G401 (cell line): Measurements from ENCODE around the gene FRMD8. TPM values are rescaled to one million over a fixed set of nuclear protein-coding genes. Genes with fewer than 3 reads are reported as not detected.

Source experiments
- DNase-seq: peaks from one replicate; pipeline ENCODE4 v3.0.0-alpha.2; 2015; ENCODE audit warnings: low spot score
- in situ Hi-C: cut with HindIII; loops from 2 replicates; pipeline ENCODE4 v1.10.0; 2016; ENCODE audit warnings: low sequenced_read_pairs, mixed read lengths
- total RNA-seq: library from RNA; depleted of rRNA; stranded (reverse); fragments of >200 nt; shearing (Covaris generic); gene quantifications from 2 replicates; pipeline ENCODE4 v1.2.3, GENCODE V29; 2014

FRMD8 gene
- total RNA-seq, 1 experiment from 2014 or later, result 31.1 TPM

DNA sequence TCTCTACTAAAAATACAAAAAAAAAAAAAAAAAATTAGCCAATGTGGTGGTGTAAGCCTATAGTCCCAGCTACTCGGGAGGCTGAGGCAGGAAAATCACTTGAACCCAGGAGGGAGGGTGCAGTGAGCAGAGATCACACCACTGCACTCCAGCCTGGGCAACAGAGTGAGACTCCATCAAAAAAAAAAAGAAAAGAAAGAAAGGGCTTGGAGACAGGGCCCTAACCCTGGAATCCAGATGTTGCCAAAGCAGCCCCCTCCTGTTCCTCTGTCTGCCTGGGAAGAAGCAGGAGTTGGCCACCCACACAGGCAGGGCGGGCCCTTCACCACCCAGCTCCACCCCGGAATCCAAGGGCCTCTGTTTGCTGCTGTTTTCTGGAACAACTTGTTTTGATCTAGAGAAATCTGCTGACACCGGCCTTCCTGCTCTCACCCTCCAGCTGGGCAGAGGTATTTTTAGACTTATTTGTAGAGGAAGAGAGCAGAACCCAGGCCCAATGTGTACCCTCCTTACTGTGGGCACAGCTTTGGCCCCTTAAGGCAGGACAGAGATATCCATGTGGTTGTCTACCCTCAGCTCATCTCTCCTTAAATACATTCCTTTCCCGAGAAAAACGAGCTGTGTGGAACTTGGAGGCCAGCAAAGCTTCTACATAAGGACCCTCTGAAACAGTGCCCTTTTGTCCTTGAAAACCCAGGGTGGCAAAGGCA is 33.5 kb downstream of the FRMD8 start:
- in situ Hi-C loops, result no loop called here
- peak; percentile 81 for DNase-seq

- no peak for DNase-seq
- in situ Hi-C loops, result no loop called here
Measured at GRCh38 chr11:65420506-65420905, 34.1 kb downstream of the FRMD8 start.

DNA sequence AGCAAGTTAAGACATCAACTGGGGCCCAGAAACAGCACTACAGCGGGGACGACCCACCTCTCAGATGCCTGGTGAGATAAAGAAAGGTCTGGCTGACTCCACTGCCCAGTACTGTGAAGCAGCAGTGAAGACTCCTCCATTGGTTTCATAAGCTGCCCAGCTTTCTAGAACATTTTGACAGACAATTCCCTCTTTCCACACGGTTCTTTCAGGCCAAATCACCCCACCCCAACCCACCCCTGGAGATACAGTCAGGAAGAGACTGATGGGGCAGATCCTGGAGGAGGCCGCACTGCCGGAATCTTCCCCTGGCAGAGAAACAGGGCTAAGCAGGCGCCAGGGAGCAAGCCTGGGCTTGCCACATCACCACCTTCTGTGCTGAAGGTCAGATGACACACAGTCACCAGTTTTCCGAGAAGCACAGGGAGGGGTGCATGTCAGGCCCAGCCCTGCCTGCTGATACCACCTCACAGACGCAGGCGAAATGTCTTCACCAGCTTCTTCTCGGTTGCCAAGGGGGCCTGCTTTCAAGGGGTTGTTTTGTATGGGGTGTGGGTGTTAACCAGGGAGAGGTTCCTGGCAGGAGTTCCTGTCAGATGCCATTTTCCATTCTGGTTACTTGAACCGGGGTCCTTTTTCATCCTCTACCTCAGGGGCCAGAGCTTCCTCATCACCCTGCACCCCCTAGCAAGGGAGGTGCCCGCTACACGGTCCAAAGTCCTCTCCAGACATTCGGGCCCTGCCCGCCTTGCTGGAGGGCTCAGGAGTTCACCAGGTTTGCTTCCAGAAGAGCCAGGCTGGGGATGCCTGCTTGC is 34.7 kb downstream of the FRMD8 start:
- in situ Hi-C loops, result no loop called here
- peak; percentile 95 for DNase-seq

DNA sequence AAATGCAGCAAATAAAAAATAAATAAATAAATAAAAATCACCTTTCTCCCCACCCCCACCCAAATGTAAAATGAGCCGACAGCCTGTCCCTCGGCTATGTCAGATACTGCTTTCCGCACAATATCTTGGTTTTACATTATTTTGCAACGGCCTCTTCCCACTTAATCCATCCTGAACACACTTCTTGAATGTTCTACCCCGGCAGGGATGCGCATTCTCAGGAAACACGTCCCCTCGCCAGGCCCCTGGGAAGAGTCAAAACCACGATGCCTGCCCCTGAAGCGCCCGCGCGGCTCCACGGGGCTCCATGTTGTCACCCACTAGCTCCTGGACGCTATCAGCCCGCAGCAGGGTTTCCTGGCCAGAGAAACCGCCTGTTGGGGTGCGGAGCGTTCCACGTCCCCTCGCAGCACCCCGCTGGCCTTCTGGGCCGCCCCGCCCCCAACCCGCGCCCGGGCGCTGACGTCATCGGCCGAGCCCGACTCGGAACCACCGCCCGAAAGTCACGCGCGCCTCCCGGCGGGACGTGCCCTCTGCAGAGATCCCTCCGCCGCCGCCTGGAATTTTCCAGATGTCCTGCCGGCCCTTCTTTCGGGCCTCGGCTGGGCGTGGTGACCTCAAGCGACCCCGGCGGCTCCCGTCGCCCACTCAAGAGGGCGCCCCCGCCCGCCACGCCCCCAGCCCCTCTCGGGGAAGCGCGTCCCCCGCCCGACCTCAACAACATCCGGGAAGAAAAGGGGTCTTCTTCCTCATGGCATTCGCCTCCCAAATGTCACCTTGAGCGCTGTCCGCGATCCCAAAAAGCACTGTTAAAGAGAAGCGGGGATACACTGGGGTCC is 35.6 kb downstream of the FRMD8 start:
- in situ Hi-C loops, result no loop called here
- DNase-seq, result peak; percentile 88

DNA sequence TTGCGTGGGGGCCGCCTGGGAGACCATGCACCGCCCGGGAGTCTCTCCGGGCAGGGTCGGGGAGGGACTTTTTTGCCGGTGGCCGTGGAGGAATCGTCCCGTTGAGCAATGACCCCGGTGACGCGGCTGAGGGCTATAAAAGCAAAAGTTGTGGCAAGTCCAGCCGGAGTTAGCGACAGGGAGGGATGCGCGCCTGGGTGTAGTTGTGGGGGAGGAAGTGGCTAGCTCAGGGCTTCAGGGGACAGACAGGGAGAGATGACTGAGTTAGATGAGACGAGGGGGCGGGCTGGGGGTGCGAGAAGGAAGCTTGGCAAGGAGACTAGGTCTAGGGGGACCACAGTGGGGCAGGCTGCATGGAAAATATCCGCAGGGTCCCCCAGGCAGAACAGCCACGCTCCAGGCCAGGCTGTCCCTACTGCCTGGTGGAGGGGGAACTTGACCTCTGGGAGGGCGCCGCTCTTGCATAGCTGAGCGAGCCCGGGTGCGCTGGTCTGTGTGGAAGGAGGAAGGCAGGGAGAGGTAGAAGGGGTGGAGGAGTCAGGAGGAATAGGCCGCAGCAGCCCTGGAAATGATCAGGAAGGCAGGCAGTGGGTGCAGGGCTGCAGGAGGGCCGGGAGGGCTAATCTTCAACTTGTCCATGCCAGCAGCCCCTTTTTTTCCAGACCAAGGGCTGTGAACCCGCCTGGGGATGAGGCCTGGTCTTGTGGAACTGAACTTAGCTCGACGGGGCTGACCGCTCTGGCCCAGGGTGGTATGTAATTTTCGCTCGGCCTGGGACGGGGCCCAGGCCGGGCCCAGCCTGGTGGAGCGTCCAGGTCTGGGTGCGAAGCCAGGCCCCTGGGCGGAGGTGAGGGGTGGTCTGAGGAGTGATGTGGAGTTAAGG is 36.4 kb downstream of the FRMD8 start, which contains the start of gene NEAT1:
Gene NEAT1 (plus strand): TSS at position 166 of the 883 bp plus-strand sequence.
- in situ Hi-C loops, result no loop called here
- peak; percentile 83 for DNase-seq

DNA sequence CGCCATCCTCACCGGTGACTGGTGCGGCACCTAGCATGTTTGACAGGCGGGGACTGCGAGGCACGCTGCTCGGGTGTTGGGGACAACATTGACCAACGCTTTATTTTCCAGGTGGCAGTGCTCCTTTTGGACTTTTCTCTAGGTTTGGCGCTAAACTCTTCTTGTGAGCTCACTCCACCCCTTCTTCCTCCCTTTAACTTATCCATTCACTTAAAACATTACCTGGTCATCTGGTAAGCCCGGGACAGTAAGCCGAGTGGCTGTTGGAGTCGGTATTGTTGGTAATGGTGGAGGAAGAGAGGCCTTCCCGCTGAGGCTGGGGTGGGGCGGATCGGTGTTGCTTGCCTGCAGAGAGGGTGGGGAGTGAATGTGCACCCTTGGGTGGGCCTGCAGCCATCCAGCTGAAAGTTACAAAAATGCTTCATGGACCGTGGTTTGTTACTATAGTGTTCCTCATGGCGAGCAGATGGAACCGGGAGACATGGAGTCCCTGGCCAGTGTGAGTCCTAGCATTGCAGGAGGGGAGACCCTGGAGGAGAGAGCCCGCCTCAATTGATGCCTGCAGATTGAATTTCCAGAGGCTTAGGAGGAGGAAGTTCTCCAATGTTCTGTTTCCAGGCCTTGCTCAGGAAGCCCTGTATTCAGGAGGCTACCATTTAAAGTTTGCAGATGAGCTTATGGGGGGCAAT is 37.2 kb downstream of the FRMD8 start:
- DNase-seq, result peak; percentile 49
- in situ Hi-C loops, result no loop called here

DNA sequence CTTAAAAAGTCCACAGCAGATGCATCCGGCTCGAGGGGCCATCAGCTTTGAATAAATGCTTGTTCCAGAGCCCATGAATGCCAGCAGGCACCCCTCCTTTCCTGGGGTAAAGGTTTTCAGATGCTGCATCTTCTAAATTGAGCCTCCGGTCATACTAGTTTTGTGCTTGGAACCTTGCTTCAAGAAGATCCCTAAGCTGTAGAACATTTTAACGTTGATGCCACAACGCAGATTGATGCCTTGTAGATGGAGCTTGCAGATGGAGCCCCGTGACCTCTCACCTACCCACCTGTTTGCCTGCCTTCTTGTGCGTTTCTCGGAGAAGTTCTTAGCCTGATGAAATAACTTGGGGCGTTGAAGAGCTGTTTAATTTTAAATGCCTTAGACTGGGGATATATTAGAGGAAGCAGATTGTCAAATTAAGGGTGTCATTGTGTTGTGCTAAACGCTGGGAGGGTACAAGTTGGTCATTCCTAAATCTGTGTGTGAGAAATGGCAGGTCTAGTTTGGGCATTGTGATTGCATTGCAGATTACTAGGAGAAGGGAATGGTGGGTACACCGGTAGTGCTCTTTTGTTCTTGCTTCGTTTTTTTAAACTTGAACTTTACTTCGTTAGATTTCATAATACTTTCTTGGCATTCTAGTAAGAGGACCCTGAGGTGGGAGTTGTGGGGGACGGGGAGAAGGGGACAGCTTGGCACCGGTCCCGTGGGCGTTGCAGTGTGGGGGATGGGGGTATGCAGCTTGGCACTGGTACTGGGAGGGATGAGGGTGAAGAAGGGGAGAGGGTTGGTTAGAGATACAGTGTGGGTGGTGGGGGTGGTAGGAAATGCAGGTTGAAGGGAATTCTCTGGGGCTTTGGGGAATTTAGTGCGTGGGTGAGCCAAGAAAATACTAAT is 38.0 kb downstream of the FRMD8 start:
- DNase-seq, result peak; percentile 53
- in situ Hi-C loops, result no loop called here

- peak; percentile 81 for DNase-seq
- in situ Hi-C loops, result no loop called here
Measured at GRCh38 chr11:65425105-65425970, 38.9 kb downstream of the FRMD8 start.

- in situ Hi-C loops, result no loop called here
- DNase-seq, result peak; percentile 63
Measured at GRCh38 chr11:65425971-65426838, 39.8 kb downstream of the FRMD8 start.

DNA sequence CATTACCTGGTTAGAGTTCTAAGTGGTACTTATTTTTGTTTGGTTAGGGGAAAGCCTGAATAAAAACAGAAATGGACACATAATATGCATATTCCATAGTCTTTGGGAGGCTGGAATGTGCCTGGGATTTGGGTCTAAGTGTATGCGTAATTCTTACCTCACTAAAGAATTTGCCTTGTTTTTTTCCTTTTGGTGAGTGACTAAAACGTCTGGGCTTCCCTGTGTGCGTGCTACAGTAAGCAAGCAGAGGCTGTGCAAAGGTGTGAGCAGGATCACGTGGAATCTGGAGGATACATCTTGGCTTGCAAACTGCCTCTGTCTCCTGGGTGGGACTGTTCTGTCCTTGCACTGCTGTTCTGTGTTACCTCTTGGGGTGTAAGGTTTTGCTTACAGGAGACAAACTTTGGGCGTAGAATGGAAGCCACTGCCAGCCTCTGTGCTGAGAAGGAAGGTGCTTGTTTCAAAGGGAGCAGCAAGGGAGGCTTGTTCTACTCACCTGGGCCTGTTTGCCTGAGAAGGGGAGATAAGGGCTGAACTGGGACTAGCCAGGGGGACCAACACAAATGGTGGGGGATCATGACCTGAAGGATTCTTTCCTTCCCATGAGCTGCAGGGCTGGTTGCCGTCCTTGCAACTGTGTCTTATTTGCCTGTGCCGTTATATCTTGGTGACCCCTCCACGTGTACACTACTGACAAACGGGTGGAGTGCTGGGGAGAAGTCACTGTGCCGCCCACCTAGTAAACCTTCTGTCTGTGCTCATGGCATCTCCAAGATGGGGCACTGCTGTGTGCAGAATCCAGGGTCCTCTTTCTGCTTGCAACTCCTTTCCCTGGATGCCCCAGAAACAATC is 40.6 kb downstream of the FRMD8 start:
- peak; percentile 87 for DNase-seq
- in situ Hi-C loops, result no loop called here

GRCh38 chr11:65427691-65428577 is 41.5 kb downstream of the FRMD8 start:
- in situ Hi-C loops, result no loop called here
- peak; percentile 69 for DNase-seq

DNA sequence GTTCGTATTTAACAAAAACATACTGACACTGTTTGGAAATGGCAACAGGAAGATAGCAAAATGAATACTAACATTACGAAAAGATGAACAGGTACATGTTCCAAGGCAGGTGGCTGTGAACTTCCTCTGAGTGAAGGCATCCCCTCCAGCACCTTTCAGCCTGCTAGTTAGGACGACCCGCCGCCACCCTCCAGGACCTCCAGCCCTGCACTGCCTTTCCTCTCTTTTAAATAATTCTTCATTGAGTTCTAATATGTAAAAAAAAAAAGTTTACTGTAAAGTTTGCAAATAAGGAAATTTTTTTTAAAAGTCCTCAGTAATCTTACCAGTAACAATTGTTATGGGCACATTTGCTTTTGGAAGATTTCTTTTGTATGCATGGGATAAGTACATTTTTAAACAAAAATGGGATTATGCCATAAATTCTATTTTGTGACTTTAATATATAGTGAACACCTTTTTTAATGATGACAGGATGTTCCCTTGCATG is 42.2 kb downstream of the FRMD8 start:
- in situ Hi-C loops, result no loop called here
- DNase-seq, result no peak

GRCh38 chr11:65429068-65429681 is 42.7 kb downstream of the FRMD8 start:
- in situ Hi-C loops, result no loop called here
- peak; percentile 75 for DNase-seq
